ENCODE data around the gene RNF5. TPM values are rescaled to one million over a fixed set of nuclear protein-coding genes. Genes with fewer than 3 reads are reported as not detected.

The RNF5 gene
- total RNA-seq, 1 donor from 2014 or later = 79.9 TPM

- no peak within 1 kb of the TSS for H3K4me3 ChIP-seq (ENCODE audit: low read depth, low read length)
- TF ChIP-seq CTCF (conservative IDR thresholded peaks at IDR 0.05; ENCODE audit: low read depth, low read length) = no peak
- DNase-seq (ENCODE audit: low read depth) = no peak
These were observed 13.9 kb upstream of the RNF5 start, which contains the start of gene EGFL8 for GRCh38 chr6:32164295-32164694. Gene EGFL8, plus strand, starts transcription at chr6:32164595. Its CDS starts 1,571 bp downstream, at chr6:32166166.

GRCh38 chr6:32166411-32167061 lies 11.7 kb upstream of the RNF5 start:
- no peak for DNase-seq (ENCODE audit: low read depth)
- no peak overlapping the region for H3K4me3 ChIP-seq (ENCODE audit: low read depth, low read length)
- no peak for TF ChIP-seq CTCF (conservative IDR thresholded peaks at IDR 0.05; ENCODE audit: low read depth, low read length)

- no peak for DNase-seq (ENCODE audit: low read depth)
- no peak for TF ChIP-seq CTCF (conservative IDR thresholded peaks at IDR 0.05; ENCODE audit: low read depth, low read length)
These were observed 10.9 kb upstream of the RNF5 start for GRCh38 chr6:32167154-32167760.

GRCh38 chr6:32167761-32168262 lies 10.4 kb upstream of the RNF5 start:
- no peak overlapping the region for H3K4me3 ChIP-seq (ENCODE audit: low read depth, low read length)
- DNase-seq (ENCODE audit: low read depth) = no peak
- no peak for TF ChIP-seq CTCF (conservative IDR thresholded peaks at IDR 0.05; ENCODE audit: low read depth, low read length)

More at GRCh38 chr6:32167154-32167760, 10.9 kb upstream of the RNF5 start:
- H3K4me3 ChIP-seq (ENCODE audit: low read depth, low read length) = no peak overlapping the region

GRCh38 chr6:32168350-32168749 lies 9.9 kb upstream of the RNF5 start:
- no peak overlapping the region for H3K4me3 ChIP-seq (ENCODE audit: low read depth, low read length)
- no peak for TF ChIP-seq CTCF (conservative IDR thresholded peaks at IDR 0.05; ENCODE audit: low read depth, low read length)
- DNase-seq (ENCODE audit: low read depth) = no peak

- no peak overlapping the region for H3K4me3 ChIP-seq (ENCODE audit: low read depth, low read length)
- no peak for TF ChIP-seq CTCF (conservative IDR thresholded peaks at IDR 0.05; ENCODE audit: low read depth, low read length)
- no peak for DNase-seq (ENCODE audit: low read depth)
These were observed 9.2 kb upstream of the RNF5 start for GRCh38 chr6:32168807-32169591.
